ENCODE measurements around the gene LPAR2.
"Not testable (repeated sequence)": the region's sequence is repeated elsewhere in the genome, so short reads cannot be mapped to it uniquely, and the experiment has no call there.

Gene LPAR2

DNA sequence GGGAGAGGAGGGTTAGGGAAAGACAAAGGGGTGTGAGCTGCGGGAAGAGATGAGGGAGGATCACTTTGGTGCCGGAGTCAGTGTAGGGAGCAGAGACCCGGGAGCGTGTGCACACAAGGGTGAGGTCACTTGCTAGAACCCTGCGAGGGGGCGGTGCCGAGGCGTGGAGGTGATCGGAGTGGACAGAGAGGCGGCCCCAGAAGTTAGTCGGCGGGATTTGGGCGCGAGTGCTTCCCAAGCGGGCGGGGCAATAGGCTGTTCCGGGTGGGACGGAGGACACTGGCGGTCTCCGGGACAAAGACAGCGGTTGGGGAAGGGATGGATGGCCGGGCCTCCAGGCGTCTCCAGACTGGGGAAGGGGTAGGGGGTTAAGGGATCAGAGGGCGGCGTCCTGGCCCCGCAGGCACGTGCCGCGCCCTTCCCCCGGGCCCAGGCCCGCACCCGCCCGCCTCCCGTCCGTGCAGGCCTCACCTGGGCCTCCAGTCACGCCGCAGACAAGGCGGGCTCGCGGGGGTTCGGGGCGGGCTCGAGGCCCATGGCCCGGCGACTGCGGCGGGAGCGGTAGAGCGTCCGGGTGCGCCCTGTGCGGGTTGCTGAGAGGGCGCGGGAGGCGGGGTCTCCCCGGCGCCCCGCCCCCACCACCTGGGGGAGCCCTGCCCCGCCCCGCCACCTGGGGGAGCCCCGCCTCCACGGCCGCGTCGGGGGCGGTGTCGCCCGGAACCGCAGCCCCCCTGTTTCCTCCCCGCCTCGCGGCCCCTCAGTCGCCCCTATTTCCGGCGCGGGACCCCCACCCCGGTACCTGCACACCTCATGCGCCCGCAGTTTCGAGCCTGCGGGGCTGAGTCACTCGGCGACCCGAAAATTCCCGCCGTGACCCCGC, at the start of gene LPAR2:
LPAR2 (minus strand) TSS at position 600 of the 880 bp plus-strand sequence. CDS start 945 bp downstream, outside the sequence.
- DNase-seq (ENCODE audit: low read depth in 2 of 2): no peak

- no peak for DNase-seq (ENCODE audit: low read depth in 2 of 2)
Measured at GRCh38 chr19:19677579-19677978, 49.6 kb upstream of the LPAR2 start.

DNA sequence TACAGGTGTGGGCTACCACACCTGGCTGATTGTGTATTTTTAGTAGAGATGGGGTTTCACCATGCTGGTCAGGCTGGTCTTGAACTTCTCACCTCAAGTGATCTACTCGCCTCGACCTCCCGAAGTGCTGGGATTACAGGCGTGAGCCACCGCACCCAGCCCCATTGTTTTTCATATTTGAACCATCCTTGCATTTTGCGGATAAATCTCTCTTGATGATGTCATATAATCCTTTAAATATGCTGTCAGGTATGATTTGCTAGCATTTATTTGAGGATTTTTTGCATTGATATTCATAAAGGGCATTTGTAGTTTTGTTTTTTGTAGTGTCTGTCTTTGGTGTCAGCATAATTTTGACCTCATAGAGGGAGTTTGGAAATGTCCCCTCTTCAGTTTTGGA, 46.3 kb upstream of the LPAR2 start:
- DNase-seq (ENCODE audit: low read depth in 2 of 2): no peak

- no peak for DNase-seq (ENCODE audit: low read depth in 2 of 2)
Measured at GRCh38 chr19:19672816-19673215, 44.8 kb upstream of the LPAR2 start.

- DNase-seq (ENCODE audit: low read depth in 2 of 2): no peak
Measured at GRCh38 chr19:19670070-19670551, 42.1 kb upstream of the LPAR2 start.

DNA sequence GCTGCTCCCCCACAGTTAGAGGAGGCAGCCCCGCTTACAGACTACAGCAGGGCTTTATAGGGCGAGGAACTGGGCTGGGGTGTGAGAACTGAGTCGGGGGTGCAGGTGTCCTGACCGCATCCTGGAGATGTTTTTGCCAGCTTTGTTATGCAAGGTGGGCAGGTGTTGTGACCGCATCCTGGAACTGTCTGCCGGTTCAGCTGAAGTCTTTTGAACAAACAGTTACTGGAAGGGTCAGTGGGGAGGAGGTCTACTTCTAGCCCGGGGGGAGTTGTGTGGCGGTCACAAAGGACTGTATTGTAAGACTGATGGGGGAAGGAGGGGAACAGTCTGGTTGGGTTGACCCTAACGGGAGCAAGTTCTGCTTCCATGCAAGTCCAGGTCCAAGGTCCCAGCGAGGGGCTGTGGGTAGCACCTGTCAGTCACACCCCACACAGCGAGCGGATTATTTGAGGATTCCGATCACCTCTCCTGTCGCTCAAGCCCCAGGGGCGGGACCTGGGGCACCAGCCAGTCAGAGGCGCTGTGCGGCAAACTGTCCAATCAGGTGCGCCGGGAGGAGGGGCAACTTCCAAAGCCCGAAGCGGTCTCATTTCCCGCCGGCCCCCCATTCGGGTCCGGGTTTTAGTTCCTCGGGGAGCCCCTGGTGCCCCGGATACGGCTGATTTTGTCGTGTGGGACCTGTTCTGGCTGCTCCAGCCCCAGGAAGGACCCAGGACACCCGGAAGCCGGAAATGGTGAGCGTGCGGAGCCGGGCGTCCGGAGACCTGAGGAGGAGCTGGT, 40.4 kb upstream of the LPAR2 start, which contains the start of gene ZNF101:
ZNF101 (plus strand) TSS at position 610 of the 783 bp plus-strand sequence; CDS start at position 735, 125 bp downstream.
- peak; percentile 67 to 68 for DNase-seq (ENCODE audit: low read depth in 2 of 2)

GRCh38 chr19:19665420-19665948, 37.5 kb upstream of the LPAR2 start:
- DNase-seq (ENCODE audit: low read depth in 2 of 2): not testable (repeated sequence)

- DNase-seq (ENCODE audit: low read depth in 2 of 2): peak; percentile 95 to 96
Measured at GRCh38 chr19:19663256-19664120, 35.5 kb upstream of the LPAR2 start, which contains the start of gene ATP13A1. ATP13A1 (minus strand) TSS chr19:19663676; CDS start chr19:19663666, 10 bp downstream.

DNA sequence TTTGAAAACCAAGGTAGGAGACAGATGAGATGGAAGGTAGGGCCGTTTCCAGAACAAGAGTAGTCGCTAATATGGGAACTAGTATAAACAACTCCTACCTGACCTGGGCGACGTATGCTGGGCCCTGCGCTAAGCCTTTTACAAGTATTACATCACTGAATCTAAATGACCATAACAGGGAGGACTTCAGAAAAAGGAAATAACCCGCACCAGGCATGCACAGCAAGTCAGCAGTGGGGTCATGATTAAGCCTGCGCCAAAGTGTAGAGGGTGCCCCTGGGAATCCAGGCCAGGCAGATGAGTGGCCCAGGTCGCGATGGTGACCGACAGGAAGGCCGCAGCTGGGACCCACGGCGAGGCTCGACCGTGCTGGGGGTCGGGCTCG, 34.8 kb upstream of the LPAR2 start:
- no peak for DNase-seq (ENCODE audit: low read depth in 2 of 2)

- DNase-seq (ENCODE audit: low read depth in 2 of 2): no peak
Measured at GRCh38 chr19:19662344-19662743, 34.3 kb upstream of the LPAR2 start.

DNA sequence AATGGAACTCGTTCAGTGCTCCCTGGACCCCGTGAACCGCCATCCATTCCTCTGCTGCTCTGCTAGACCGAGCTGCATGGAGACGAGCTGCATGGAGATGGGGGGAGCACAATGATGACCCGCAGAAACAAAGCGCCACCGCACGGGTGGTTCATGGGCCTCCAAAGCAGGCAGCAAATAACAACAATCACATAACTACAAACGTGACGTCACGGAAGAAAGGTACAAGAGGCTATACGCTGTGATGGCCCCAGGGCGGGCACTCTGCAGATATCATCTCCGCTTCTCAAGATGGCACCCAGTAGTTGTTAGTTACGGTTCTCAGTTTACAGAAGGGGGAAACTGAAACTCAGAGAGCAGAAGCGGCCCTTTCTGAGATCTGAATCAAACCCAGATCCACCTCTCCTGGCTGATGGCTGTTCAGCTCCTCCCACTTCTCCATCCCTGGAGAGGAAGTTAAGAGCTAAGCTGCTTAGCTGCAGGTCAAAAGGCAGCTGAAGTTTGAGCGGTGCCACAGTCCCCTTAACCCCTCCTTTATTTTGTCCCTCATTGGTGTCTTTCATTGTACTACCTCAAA, 33.7 kb upstream of the LPAR2 start:
- no peak for DNase-seq (ENCODE audit: low read depth in 2 of 2)

DNA sequence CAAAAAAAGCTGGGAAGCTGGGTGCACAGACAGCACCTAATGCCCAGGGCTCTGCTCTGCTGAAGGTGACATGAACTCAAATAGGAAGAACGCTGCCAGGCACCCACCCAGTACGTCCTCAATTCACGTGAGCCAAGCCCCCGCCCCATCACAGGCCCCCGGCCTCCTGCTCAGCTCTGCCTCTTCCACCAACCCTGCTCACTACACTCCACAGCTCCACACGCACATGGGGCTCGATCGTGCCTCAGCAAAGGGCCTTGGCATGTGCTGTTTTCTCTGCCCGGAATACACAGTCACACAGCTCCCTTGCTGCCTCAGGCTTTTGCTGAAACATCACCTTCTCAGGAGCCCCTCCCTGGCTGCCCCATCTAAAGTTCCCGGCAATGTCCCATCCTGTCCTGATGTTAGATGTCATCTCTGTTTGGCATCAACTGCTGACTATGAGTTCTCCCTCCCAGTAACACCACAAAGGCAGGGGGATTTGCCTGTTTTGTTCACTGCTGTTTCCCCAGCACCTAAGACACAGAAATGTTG, 33.2 kb upstream of the LPAR2 start:
- DNase-seq (ENCODE audit: low read depth in 2 of 2): no peak

- DNase-seq (ENCODE audit: low read depth in 2 of 2): no peak
Measured at GRCh38 chr19:19659646-19660245, 31.7 kb upstream of the LPAR2 start.

GRCh38 chr19:19657397-19657783, 29.4 kb upstream of the LPAR2 start:
- no peak for DNase-seq (ENCODE audit: low read depth in 2 of 2)

GRCh38 chr19:19656451-19657396, 28.7 kb upstream of the LPAR2 start:
- DNase-seq (ENCODE audit: low read depth in 2 of 2): no peak

DNA sequence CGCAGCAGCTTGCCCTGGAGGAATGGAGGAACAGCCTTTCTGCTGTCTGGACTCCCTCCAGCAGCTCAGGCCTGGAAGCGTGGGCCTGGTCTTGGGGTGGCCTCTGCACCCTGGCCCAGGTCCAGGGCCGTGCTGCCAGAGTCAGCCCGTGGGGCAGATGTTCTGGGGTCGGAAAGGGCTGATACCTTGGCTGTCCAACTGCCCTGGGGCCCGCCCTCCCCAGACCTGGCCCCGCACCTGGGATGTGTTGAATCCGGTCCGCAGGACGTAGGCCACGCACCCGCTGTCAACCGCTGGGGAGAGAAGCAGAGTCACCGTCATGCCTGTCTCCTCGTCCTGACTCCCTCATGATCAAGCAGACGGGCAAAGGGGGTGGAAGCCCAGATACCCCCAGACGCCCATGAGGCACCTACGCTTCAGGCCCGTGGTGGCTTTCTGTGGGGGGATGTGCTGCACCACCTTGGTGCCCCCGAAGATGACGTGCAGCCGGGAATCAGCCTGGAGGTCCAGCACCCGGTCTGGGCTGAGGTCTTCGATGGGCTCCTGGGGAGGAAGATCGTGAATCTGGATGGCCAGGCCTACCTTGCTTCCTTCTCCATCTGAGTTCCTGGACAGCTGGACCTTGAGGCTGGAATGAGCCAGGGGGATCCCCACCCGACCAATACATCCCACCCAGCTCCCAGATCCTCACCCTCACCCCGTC, 27.8 kb upstream of the LPAR2 start:
- no peak for DNase-seq (ENCODE audit: low read depth in 2 of 2)

DNA sequence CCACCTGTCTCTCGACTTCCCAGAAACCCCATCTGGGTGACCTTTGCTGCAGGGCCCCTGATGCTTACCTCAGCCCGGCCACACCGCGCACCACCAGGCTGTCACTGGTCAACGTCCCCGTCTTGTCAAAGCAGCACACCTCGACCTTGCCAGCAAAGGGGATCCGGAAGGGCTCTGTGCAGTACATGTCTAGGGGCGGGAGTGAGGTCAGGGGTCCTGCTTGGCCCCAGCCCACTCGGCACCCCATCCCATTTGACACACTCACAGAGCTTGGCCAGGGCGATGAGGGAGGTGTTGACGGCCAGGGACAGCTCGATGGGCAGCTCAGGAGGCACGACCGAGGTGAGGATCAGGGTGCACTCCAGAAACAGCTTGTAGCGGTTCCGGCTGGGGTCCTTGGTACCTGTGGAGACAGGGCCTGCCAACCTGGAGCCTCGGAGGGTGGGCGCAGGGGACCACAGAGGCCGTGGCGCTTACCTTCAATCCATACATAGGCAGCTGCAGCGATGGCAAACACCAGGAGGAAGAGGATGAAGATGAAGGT, 27.1 kb upstream of the LPAR2 start:
- no peak for DNase-seq (ENCODE audit: low read depth in 2 of 2)

DNA sequence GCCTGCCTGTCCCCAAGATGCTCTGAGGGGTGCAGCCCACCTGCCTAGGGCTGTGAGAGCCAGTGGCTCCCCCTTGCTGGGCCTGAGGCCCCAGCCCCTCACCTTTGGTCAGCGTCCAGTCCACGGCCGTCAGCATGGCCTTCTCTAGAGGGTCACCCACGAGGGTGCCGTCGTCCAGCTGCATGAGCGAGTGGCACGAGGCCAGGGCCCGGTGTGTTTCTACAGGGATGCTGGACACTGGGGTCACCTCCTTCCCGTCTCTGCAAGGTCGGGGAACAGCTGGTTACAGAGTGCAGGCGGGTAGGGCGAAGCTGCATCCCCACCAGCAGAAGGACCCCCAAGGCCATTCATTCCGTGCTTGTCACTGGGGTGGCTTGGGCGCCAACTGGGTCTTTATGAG, 26.4 kb upstream of the LPAR2 start:
- DNase-seq (ENCODE audit: low read depth in 2 of 2): no peak

Data from fibroblast of skin of left quadriceps (primary cell).